Erythroblast (primary cell): ENCODE results near the gene PARK7.

Experiments
- GATA1 ChIP-seq: IDR thresholded peaks from 2 replicates; pipeline ENCODE4 v1.6.1; 2011; ENCODE audit warnings: low read depth, mild to moderate bottlenecking, control low read depth, low read length, moderate library complexity
- POLR2A ChIP-seq: IDR thresholded peaks from 2 replicates; pipeline ENCODE4 v1.6.1; 2011; ENCODE audit warnings: mild to moderate bottlenecking, low read length

DNA sequence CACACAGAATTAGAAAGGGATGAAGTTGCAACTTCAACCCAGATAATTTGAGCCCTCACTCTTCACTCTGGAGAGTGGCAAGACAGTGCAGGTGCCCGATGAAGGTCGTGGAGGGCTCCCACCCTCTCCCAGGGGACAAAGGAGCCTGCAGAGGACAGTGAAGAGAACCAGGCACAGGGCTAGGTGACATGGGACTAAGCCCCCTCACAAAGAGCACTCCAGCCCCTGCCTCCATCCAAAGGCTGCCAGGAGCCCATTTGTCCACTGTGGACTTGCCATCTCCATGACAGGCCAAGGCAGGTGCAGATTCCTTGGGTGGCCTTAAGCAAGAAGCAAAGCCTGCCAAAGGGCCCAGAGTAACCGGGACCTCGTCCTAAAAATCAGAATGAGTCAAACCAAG lies 49.5 kb downstream of the PARK7 start:
- no peak for TF ChIP-seq POLR2A
- TF ChIP-seq GATA1 = no peak
